Islet of Langerhans (tissue), 1 donor: ENCODE measurements around the gene STAP2.

Experiments used
- FAIRE-seq: peaks from one replicate; lab custom pipeline; 2011; peaks lifted over from hg19 to GRCh38; lab: Jason Lieb, UNC

The STAP2 gene

DNA sequence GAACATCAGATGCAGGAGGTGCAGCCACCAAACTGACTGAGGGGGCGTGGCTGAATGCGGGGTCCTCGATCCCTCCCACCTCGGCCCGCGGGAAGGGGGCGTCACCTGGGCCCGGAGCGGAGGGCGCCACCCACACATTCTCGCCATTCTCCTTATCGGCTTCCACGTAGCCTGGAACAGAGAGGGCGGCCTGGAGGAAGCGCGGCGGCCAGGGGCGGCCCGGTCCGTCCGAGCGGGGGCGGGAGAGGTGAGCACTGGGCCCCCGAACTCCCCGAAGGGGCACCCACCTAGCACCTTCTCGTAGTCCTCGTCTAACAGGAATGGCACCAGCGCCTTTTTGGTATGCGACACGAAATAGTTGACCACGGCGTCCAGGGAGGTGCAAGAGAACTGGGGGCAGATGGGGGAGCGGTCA is 11.8 kb downstream of the STAP2 start:
- no peak for FAIRE-seq

GRCh38 chr19:4326215-4326836 is 12.3 kb downstream of the STAP2 start:
- FAIRE-seq = no peak

GRCh38 chr19:4324228-4324627 is 14.4 kb downstream of the STAP2 start:
- FAIRE-seq = no peak

DNA sequence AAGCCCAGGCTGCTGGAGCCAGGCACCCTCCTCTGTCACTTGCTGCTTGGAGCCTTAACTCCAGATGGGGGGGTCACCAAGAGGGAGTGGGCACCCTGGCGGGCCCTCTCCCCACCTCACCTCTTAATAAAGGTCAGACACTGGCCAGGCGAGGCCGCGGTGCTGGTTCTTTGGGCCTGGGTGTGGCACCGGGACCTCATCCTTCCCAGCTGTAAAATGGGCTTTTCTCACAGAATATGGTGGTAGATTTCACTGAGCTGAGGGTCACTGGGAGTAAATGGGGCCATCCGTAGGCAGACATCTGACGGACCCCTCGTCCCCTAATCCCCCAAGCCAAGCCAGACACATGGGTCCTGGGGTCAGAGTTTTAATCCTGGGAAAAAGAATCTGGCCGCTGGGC is 14.9 kb downstream of the STAP2 start:
- FAIRE-seq = no peak

DNA sequence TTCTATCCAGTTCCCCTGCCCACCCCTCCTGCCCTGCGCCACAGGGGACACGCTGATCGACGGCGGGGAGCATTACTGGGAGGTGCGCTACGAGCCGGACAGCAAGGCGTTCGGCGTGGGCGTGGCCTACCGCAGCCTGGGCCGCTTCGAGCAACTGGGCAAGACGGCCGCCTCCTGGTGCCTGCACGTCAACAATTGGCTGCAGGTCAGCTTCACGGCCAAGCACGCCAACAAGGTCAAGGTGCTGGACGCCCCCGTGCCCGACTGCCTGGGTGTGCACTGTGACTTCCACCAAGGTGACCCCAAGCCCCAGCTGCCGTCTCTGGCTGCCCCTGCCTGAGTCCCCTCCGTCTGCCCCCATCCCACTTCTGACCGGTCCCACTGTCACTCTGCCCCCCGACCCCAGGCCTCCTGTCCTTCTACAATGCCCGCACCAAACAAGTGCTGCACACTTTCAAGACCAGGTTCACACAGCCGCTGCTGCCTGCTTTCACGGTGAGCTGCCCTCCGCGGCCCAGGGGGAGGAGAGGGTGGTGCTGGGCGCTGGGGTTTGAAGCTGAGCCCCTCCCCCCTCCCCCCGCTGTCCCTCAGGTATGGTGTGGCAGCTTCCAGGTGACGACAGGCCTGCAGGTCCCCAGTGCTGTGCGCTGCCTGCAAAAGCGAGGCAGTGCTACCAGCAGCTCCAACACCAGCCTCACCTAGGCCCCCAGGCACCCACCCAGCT is 15.5 kb downstream of the STAP2 start:
- FAIRE-seq = no peak

DNA sequence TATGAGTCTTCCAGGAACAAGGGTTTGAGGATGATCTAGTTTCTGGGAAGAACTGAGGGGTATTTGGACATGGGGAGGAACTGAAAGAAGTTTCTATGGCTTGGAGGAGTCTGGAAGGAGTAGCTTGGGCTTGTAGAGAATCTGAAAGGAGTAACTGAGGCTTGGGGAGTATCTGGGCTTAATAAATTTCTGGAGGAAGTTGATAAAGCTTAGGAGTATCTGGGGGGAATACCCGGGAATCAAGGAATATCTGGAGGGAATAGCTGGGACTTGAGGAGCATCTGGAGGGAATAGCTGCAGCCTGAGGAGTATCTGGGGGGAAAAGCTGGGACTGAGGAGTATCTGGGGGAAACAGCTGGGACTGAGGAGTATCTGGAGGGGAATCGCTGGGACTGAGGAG is 18.2 kb downstream of the STAP2 start:
- no peak for FAIRE-seq

- no peak for FAIRE-seq
Measured at GRCh38 chr19:4319067-4319718, 19.4 kb downstream of the STAP2 start.

- no peak for FAIRE-seq
Measured at GRCh38 chr19:4318460-4318859, 20.2 kb downstream of the STAP2 start.

GRCh38 chr19:4316956-4317355 is 21.7 kb downstream of the STAP2 start:
- FAIRE-seq = no peak

DNA sequence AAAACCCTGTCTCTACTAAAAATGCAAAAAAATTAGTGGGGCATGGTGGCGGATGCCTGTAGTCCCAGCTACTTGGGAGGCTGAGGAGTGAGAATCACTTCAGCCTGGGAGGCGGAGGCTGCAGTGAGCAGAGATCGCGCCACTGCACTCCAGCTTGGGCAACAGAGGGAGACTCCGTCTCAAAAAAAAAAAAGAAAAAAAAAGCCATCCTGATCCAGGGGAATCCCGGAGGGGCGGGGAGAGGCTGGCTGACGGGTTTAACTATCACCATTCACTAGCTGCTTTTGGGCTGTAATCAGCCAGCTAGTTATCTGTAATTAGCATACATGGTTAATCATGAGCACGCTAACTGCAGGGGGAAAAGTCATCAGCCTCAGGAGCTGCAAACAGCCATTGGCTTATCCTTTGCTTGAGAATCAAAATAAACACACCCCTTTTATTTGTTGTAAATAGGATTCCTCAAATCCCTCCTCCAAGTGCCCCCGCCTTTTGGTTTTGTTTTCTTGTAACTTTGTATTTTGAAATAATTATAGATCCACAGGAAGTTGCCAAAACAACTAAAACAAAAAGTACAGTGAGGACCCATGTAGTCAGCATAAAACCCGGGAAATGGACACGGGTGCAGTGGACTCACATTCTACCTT is 24.7 kb downstream of the STAP2 start:
- no peak for FAIRE-seq

GRCh38 chr19:4310247-4311121 is 28.1 kb downstream of the STAP2 start:
- FAIRE-seq = no peak

GRCh38 chr19:4305659-4306058 is 33.0 kb downstream of the STAP2 start:
- no peak for FAIRE-seq

DNA sequence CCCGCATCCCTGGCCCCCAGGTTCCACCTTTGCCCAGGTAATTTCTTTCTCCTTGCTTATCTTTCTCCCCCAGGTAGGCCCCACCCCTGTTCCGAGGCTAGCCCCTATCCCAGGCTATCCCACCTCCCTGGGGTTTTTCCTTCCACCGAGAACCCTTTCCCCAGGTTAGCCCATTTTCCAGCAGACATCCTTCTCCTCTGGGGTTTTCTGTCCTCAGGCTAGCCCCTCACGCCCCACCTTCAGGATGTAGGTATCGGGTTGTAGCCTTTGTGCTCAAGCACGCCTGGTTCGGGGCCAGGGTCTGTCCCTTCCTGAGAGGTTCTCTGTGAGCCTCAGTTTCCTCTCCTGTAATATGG is 33.4 kb downstream of the STAP2 start:
- FAIRE-seq = no peak

- FAIRE-seq = no peak
Measured at GRCh38 chr19:4304538-4305256, 33.9 kb downstream of the STAP2 start, which contains the start of gene FSD1. Gene FSD1 (plus strand): TSS chr19:4304598. CDS start chr19:4304747, 149 bp downstream.

- FAIRE-seq = no peak
Measured at GRCh38 chr19:4303819-4304537, 34.6 kb downstream of the STAP2 start.

DNA sequence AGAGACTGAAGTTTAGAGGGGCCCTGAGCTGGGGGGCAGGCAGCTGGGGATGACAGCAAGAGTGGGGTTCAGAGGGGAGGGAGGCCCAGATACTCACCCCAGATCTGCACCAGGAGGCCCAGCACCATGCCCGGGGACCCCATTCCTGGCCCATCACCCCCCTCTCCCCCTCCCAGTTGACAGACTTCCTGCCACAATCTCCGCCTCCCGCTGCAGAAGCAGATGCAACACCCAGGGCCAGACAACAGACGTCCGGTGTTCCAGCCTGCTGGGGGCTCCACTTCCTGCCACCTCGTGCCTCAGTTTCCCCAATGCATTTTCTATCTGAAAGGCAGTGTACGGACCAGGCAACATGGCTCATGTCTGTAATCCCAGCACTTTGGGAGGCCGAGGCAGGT is 36.4 kb downstream of the STAP2 start, which contains the start of gene TMIGD2:
TSS of gene TMIGD2 (minus strand) at position 147 of the 398 bp plus-strand sequence. CDS start at position 143, 4 bp downstream.
- FAIRE-seq = no peak

DNA sequence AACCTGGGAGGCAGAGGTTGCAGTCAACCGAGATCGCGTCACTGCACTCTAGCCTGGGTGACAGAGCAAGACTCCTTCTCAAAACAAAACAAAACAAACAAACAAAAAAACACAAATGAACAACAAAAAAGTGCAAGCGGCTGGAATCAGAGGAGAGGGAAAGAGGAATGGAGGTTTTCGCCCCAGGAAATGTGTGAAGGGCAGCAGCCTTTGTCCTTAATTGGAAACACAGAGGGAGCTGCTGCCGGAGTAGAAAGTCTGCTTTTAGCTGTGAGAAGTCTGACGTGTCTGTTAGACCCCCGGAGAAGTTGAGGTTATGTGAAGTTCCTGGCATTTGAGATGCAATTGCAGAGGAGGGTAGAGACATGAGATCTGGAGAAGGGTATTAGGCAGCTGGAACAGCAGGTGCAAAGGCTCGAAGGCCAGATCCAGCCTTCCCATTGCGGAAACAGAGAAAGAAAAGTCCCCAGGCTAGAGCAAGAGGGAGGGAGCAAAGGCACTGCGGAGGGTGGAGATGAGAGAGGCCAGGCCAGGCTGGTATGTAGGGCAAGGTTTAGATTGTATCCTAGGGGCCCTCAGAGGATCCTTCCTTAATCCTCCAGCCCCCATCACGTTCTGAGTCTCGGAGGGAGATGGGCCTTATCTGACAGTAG is 36.9 kb downstream of the STAP2 start:
- FAIRE-seq = no peak

DNA sequence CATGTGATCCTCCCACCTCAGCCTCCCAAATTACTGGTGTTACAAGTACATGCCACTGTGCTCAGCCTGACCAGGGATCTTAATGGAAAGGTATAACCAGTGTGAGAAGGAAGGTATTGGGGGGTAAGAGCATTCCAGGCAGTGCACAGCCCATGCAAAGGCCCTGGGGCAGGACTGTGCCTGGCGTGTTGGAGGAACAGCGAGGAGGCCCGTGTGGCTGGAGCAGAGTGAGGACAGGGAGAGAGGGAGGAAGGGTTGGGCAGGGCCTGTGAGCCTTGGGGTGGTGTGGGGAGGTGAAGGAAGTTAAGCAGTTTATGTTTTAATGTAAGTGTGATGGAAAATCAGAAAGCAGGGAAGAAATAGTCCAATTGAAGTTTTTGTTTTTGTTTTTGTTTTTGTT is 38.0 kb downstream of the STAP2 start:
- FAIRE-seq = no peak

DNA sequence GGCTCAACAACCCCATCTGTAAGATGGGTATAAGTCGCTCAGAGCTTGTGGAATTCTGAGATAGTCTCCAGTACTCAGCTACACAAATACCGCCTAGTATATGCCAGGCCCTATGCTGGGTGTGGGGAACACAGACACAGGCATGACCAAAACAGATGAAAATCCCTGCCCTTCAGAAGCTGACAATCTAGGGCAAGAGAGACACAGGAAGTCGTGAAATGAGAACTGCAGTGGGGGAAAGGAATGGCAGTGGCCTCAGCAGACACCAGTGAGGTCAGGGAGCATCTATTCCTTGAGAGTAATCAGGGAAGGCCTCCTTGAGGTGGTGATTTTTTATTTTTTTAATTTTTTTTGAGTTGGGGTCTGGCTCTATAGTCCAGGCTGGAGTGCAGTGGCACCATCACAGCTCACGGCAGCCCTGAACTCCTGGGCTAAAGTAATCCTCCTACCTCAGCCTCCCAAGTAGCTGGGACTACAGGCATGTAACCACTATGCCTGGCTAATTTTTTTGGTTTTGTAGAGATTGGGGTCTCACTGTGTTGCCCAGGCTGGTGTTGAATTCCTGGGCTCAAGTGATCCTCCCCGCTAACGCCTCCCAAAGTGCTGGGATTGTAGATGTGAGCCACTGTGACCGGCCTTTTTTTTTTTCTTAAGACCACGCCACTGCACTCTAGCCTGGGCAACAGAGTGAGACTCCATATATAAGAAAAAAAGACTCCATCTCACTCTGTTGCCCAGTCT is 39.6 kb downstream of the STAP2 start:
- no peak for FAIRE-seq
